Activated naive CD4-positive, alpha-beta T cell treated with anti-CD3 and anti-CD28 coated beads, Interleukin-2, amount 10 ng/mL, durations not matched to agents 5 hours and 36 hours (primary cell): ENCODE data around the gene SLC35G1. TPM values are rescaled to one million over a fixed set of nuclear protein-coding genes. Genes with fewer than 3 reads are reported as not detected.

ENCODE experiments used
- total RNA-seq, 2 experiments: library from RNA; stranded (reverse); gene quantifications; one replicate each; pipeline ENCODE4 v1.2.3, GENCODE V29; 2021

Gene SLC35G1, protein sequence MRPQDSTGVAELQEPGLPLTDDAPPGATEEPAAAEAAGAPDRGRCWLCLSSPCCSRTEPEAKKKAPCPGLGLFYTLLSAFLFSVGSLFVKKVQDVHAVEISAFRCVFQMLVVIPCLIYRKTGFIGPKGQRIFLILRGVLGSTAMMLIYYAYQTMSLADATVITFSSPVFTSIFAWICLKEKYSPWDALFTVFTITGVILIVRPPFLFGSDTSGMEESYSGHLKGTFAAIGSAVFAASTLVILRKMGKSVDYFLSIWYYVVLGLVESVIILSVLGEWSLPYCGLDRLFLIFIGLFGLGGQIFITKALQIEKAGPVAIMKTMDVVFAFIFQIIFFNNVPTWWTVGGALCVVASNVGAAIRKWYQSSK
- total RNA-seq, result 1 to 10 TPM; 3.4 to 3.9 TPM

DNA sequence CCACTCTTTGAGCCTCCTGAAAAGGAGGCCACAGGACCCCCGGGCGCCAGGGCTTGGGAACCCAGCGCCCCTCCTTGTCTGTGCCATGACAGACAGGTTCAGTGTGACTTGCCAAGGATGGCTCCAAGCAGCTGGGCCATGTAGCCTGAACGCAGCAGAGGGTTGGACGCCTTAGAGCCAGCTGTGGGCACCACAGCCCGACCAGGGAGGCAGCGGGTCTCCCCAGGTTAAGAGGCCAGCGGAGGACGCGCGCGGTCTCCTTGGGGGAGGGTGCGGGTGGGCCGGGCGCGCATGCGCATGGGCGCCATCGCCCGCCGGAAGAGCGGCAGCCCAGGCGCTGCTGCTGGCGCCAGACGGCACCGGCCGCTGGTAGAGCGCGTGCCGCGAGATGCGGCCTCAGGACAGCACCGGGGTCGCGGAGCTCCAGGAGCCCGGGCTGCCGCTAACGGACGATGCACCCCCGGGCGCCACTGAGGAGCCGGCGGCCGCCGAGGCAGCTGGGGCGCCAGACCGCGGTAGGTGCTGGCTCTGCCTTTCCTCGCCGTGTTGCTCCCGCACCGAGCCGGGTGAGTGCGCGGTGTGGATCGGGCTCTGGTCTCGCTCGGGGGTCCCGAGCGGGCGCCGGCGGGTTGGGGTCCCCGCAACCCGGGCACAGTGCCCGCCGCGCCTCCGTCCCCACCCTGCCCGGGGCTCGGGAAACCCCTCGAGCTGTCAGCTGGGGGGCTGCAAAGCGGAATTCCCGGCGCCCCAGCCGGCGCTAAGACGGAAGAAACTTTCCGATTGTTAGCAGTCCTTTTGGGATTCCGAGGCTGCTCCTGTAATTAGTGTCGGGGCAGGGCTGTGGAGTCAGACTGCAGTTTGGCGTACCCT, at the start of gene SLC35G1:
TSS of gene SLC35G1 (plus strand) at position 333 of the 870 bp plus-strand sequence. CDS start at position 389, 56 bp downstream.

Other genes with a start within 250 kb of the SLC35G1 start
- 10 to 100 TPM; 13.1 to 13.2 TPM for gene FRA10AC1, start 191.4 kb upstream of the SLC35G1 start, total RNA-seq
- not detected for gene LGI1, start 136.0 kb upstream of the SLC35G1 start, total RNA-seq
- not detected for gene PLCE1, start 100.0 kb downstream of the SLC35G1 start, total RNA-seq